Fibroblast of villous mesenchyme (primary cell): ENCODE data around the gene DDX27. TPM values are rescaled to one million over a fixed set of nuclear protein-coding genes. Genes with fewer than 3 reads are reported as not detected.

Experiments used
- DNase-seq: peaks from one replicate; pipeline ENCODE4 v3.0.0-alpha.2; 2010; ENCODE audit warnings: low read depth
- H3K4me3 ChIP-seq: 2 replicates; pipeline ENCODE4 v1.5.1; 2011; ENCODE audit warnings: low read depth, mild to moderate bottlenecking, low read length
- total RNA-seq: library from RNA; depleted of rRNA; stranded (reverse); fragments of >200 nt; gene quantifications from 2 replicates; pipeline ENCODE4 v1.2.3, GENCODE V29; 2012
- TF ChIP-seq, protein P1 (sequence below): IDR thresholded peaks from 2 replicates; pipeline ENCODE4 v1.5.1; 2012; ENCODE audit warnings: low read depth, mild to moderate bottlenecking, low read length; ENCODE audit not compliant: insufficient read depth

The DDX27 gene
- total RNA-seq, 1 donor: 33.2 TPM

DNA sequence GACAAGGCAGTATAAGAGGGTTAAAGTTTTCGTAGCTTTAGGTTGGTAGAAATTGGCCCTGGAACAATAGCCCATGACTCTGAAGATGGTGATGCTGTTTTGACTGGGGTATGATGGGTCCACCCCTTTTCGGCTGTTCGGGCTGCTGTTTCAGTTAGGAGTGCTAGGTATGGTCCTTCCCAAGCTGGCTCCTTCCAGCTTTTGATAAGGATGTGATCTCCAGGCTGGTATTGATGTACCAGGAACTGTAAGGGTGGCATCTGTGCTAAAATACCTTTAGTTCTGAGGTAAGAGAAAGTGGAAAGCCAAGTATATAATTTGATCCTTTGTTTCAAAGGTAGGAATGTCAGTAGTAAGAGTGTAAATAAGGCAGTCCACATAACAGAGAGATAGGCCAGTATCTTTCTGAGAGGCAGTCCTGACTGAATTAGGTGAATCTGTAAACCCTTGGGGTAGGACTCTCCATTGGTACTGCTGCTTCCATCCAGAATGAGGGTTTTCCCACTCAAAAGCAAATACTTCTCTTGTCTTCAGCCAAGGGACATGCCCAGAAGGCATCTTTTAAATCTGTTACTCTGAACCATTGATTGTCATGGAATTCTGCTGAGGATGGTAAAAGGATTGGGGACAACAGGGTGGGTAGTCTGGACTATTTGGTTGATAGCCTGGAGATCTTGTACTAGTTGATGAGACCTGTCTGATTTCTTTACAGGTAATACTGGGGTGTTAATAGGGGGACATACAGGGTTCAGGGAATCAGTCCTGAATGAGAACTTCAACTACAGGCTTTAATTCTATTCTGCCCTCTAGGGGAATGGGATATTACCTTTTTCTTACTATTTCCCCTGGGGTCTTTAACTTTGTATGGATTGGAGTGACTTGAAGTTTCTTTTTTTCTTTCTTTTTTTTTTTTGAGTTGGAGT lies 64.7 kb downstream of the DDX27 start:
- no peak for DNase-seq
- TF ChIP-seq, protein P1, sequence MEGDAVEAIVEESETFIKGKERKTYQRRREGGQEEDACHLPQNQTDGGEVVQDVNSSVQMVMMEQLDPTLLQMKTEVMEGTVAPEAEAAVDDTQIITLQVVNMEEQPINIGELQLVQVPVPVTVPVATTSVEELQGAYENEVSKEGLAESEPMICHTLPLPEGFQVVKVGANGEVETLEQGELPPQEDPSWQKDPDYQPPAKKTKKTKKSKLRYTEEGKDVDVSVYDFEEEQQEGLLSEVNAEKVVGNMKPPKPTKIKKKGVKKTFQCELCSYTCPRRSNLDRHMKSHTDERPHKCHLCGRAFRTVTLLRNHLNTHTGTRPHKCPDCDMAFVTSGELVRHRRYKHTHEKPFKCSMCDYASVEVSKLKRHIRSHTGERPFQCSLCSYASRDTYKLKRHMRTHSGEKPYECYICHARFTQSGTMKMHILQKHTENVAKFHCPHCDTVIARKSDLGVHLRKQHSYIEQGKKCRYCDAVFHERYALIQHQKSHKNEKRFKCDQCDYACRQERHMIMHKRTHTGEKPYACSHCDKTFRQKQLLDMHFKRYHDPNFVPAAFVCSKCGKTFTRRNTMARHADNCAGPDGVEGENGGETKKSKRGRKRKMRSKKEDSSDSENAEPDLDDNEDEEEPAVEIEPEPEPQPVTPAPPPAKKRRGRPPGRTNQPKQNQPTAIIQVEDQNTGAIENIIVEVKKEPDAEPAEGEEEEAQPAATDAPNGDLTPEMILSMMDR: no peak
- H3K4me3 ChIP-seq: peak overlapping the region; percentile 34

DNA sequence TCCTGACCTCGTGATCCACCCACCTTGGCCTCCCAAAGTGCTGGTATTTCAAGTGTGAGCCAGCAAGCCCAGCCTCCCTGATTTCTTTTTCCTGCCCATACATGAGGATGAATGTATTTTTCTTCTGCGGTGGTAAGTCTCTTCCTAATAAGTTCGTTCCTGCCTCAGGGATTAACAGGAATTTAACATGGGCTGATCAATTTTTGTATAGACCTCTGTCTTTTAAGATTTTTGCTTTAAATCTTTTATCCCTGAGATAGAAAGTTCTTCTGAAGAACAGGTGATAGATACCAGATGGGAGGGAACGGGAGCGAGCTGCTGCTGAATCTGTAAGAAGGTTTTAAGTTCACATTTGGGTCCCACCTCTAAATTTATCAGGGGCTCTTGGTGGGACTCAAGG lies 65.6 kb downstream of the DDX27 start:
- H3K4me3 ChIP-seq: no peak overlapping the region
- DNase-seq: no peak
- TF ChIP-seq, protein P1: no peak

DNA sequence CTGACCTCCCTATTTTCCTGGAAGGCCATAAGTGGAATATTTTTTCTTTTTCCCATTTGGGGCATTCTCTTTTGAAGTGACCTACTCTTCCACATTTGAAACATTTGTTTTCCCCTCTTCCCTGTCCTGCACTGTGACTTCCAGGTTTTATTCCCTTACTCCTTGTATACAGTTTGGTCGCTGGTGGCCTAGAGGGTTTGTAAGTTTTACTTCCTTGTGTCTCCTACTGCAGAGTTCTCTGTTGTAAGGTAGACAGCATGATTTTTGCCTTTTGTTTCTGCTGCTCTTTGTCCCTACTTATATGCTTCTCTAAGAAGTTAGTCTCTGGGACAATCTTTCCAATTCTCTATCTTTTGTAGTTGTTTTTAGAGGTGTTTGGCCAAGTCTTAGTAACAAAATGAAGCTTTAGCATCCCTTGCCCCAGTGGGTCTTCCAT lies 66.0 kb downstream of the DDX27 start:
- no peak for DNase-seq
- TF ChIP-seq, protein P1: no peak
- no peak overlapping the region for H3K4me3 ChIP-seq

DNA sequence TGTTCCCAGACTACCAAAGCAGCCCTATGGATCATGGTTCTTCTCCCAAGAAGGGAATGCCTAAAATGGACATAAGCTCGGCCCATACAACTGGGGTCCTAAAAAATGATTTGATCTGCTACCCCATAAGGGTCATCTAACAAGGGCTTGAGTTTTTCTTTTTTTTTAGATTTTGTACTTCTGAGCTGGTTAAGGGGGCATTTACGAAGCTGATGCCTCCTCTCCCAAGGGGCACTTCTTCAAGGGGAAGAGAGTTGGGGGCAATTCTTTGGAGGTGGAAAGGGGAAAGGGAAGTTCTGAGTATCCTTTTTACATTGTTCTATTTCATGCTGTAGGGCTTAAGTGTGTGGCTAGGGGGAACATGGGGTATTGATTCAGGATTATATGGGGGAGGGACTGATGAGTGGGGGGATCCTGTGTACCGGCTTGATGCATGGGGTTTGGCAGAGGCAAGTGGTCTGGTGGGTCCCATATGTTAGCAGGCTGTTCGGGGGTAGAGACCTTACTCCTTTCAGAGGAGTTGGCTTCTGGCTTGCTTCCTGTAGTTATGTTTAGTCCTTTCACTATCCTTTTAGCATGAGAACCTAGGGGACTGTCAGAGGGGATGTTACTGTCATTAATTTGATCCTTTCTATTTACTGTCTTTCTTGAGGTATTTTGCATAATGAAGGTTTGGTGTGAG lies 66.7 kb downstream of the DDX27 start:
- no peak overlapping the region for H3K4me3 ChIP-seq
- TF ChIP-seq, protein P1: no peak
- no peak for DNase-seq

DNA sequence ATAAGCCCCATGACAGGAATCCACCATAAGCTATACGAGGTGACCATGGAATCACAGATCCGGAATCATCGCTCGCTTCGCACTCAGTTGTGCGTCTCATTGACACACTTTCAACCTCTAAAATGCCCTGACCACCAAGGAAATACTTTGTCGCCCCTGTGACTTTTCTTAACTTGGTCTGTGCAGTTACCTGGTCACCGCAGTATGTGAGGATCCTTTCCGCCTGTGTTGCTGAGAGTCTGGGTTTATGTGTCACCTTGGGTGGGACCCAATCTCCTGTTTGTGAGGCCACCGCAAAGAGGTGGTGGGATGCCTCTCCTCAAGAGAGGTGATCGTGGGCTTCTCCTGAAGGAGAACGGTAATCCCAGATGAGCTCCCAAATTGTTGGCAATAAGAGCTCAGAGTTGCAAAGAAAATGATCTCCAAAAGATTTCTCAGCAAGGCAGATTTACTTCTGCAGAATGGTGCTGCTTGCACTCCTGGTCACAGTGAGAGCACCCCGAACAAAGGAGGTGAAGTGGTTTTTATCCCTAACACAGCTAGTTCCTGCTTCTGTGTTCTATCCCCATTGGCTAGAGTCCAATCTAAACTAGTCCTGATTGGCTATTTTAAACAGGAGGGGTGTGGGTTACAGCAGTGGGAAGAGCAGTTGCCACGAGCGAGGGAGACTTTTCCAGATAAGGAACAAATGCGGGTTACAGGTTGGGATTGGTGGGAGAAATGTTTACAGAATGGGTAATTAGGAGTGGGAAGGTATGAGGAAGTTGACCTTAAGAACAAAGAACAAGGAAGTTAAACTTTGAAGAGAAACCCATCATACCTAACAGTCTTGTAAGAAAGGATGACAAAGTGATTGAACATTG lies 67.7 kb downstream of the DDX27 start:
- no peak overlapping the region for H3K4me3 ChIP-seq
- TF ChIP-seq, protein P1: no peak
- no peak for DNase-seq

DNA sequence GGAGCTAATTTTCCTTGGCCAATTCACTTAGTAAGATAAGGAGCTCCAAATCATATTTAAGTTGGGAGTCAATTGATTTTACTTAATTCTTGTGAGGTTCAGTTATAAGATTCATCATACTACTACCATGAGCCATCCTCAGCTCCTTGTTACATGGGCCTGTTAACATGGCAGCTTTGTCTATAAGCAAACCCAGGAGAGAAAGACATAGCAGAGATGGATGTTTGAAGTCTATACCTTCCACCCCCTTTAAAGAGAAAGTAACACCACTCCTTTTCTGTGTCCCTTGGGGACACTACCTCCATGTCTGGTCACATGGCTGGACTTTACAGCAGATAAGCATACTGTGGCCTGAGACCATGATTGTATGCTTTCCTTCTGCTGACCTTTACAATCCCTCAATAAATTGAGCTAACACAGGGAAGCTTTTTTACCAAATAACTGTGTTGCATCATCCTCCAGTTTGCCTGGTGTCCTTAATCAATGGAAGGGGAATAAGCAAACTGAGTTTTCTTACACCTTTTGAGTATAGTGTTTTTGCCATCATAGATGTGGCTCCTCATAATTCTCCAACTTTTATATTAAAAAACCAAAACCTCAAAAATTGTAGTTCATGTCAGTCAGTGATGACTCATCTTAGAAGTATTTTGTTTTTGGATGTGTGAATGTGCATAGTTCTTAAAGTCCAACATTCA lies 68.5 kb downstream of the DDX27 start:
- peak; percentile 49 for DNase-seq
- no peak overlapping the region for H3K4me3 ChIP-seq
- TF ChIP-seq, protein P1: no peak
